ENCODE data around the gene WDR5. TPM values are rescaled to one million over a fixed set of nuclear protein-coding genes. Genes with fewer than 3 reads are reported as not detected.
A peak's percentile ranks its signal among the peaks of the same experiment; 100 is the strongest.

The WDR5 gene
- total RNA-seq, 4 donors from 2014 or later, result 24.1 to 40.1 (median 27.1) TPM

DNA sequence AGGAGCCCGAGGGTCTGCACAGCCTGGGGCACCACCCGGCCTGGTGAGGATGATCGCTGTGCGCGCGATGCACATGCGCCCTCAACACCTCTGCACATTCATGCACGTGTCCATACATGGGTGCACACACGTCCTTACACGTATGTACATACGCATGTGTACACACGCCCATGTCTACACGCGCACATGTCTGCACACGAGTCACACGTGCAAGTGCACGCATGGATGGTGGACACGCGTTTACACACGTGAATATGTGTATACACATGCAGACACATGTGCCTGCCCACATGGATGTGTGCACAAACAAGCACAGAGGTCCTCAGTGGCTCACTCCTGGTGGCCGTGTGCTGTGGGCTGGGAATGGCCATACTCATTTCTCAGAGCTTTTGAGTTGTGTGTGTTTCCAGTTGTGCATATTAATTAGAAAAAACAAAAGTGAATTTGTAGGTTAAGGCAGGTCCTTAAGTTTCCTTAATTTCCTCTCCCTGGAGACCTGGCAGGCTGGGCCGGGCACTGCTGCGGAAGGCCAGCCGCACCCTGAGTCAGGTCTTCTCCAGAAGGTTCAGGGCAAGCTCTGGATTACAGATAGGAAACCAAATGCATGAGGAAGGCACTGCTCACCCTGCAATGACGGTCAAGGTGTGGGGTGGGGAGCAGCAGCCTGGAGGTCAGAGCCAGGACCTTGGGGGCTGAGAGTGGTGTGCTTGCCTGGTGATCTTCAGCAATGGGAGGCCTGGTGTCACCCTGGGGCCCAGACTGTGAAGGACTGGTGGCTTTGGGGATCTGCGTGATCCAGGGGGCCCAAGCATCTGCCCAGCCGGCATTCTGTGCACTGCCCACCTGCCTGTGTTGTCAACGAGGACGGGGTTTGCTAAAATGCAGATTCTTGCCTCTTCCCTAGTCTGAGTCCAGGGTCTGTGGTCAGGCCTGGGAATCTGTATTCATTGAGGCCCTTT, 29.8 kb downstream of the WDR5 start:
- no peaks in the 10 kb centered on the region for H3K36me3 ChIP-seq
- intact Hi-C loops (cut with DNase I), result no loop called here
- no peak overlapping the region for H3K27ac ChIP-seq
- no peaks in the 10 kb centered on the region for H3K27me3 ChIP-seq
- DNase-seq, result peak; percentile 31 to 41
- H3K4me3 ChIP-seq (replicated peaks in 1 of 3), result no peak overlapping the region
- 37 to 46% methylated on average over 22 to 24 of the region's 29 CpGs for WGBS, 2 donors
- no peaks in the 10 kb centered on the region for H3K9me3 ChIP-seq
- H3K4me1 ChIP-seq, result peaks cover 6 to 10% of the 10 kb centered on the region in 2 donors
- TF ChIP-seq POLR2A (IDR thresholded peaks at IDR 0.05), result no peak
- TF ChIP-seq, protein P1, sequence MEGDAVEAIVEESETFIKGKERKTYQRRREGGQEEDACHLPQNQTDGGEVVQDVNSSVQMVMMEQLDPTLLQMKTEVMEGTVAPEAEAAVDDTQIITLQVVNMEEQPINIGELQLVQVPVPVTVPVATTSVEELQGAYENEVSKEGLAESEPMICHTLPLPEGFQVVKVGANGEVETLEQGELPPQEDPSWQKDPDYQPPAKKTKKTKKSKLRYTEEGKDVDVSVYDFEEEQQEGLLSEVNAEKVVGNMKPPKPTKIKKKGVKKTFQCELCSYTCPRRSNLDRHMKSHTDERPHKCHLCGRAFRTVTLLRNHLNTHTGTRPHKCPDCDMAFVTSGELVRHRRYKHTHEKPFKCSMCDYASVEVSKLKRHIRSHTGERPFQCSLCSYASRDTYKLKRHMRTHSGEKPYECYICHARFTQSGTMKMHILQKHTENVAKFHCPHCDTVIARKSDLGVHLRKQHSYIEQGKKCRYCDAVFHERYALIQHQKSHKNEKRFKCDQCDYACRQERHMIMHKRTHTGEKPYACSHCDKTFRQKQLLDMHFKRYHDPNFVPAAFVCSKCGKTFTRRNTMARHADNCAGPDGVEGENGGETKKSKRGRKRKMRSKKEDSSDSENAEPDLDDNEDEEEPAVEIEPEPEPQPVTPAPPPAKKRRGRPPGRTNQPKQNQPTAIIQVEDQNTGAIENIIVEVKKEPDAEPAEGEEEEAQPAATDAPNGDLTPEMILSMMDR (IDR thresholded peaks at IDR 0.05), result no peak

DNA sequence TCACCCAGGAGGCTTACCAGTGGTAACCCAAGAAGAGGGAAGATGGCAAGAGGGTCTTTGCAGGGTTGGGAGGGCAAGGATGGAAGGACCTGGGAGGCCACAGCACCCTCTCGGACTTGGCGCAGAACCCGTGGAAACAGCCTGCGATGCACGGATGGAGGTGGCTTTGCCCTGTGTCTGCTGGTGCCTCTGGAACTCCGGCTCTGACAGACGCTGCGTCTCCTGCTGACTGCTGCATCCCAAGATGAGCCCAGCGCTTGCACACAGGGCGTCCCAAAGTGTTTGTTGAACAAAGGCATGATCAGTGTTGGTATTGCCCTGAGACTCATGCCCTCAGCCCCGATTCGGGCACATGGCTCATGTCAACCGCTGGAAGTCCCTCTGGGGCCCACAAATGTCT, 30.5 kb downstream of the WDR5 start:
- no peak for DNase-seq
- no peak overlapping the region for H3K27ac ChIP-seq
- H3K36me3 ChIP-seq, result no peaks in the 10 kb centered on the region
- H3K27me3 ChIP-seq, result no peaks in the 10 kb centered on the region
- TF ChIP-seq, protein P1 (IDR thresholded peaks at IDR 0.05), result no peak
- no peak for TF ChIP-seq POLR2A (IDR thresholded peaks at IDR 0.05)
- intact Hi-C loops (cut with DNase I), result no loop called here
- no peaks in the 10 kb centered on the region for H3K9me3 ChIP-seq
- 97 to 98% methylated on average over 7 to 13 of the region's 13 CpGs for WGBS, 2 donors
- H3K4me3 ChIP-seq (replicated peaks in 1 of 3), result no peak overlapping the region
- peaks cover 6 to 12% of the 10 kb centered on the region in 2 donors for H3K4me1 ChIP-seq

- H3K4me1 ChIP-seq, result peaks cover 6 to 16% of the 10 kb centered on the region in 2 donors
- 82 to 89% methylated on average over 3 to 4 of the region's 4 CpGs for WGBS, 2 donors
- no peak overlapping the region for H3K27ac ChIP-seq
- H3K4me3 ChIP-seq (replicated peaks in 1 of 3), result no peak overlapping the region
- no peaks in the 10 kb centered on the region for H3K9me3 ChIP-seq
- no peaks in the 10 kb centered on the region for H3K36me3 ChIP-seq
- TF ChIP-seq POLR2A (IDR thresholded peaks at IDR 0.05), result no peak
- TF ChIP-seq, protein P1 (IDR thresholded peaks at IDR 0.05), result no peak
- H3K27me3 ChIP-seq, result no peaks in the 10 kb centered on the region
- intact Hi-C loops (cut with DNase I), result no loop called here
- DNase-seq, result no peak
Observed at GRCh38 chr9:134167530-134167931, 31.6 kb downstream of the WDR5 start.

DNA sequence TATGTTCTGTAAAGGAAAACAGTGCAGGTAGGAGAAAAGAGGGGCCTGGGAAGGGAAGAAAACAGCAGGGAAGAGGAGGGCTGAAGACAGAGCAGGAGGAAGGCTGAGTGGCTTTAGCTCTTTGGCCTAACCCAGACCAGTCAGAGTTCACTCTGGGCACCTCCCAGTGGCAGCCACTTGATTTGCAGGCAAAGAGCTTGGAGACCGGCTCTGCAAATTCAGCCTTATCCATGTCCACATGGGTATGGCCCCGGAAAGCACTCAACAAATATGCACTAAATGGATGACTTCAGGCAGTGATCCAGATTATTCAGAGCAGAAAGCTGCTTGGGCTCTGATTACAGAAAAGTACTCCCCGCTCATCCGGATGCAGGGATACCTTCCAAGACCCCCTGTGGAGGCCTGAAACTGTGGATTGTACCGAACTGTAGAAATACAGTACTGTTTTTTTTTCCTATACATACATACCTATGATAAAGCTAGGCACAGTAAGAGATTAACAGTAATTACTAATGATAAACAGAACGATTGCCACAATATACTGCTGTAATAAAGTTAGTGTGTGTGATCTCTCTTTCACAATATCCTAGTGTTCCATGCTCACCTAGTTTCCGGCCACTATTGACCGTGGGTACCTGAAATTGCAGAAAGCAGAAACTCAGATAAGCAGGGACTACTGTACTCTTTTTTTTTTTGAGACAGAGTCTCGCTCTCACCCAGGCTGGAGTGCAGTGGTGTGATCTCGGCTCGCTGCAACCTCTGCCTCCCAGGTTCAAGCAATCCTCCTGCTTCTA, 33.1 kb downstream of the WDR5 start:
- intact Hi-C loops (cut with DNase I), result no loop called here
- DNase-seq, result no peak
- no peaks in the 10 kb centered on the region for H3K27me3 ChIP-seq

More for the DNA sequence above, 33.1 kb downstream of the WDR5 start:
- 92 to 93% methylated on average over 11 of the region's 11 CpGs for WGBS, 2 donors
- Histone ChIP-seq H3K4me3 (replicated peaks in 1 of 3) (no peak overlapping the region), H3K4me1 (peaks cover 0 to 7% of the 10 kb centered on the region in 2 donors), H3K36me3 (no peaks in the 10 kb centered on the region), H3K27ac (no peak overlapping the region), H3K9me3 (no peaks in the 10 kb centered on the region)
- TF ChIP-seq POLR2A (IDR thresholded peaks at IDR 0.05), result no peak
- TF ChIP-seq, protein P1 (IDR thresholded peaks at IDR 0.05), result no peak
